Esophagus squamous epithelium (tissue), 4 donors: ENCODE measurements around the gene MYBPC3.
"Not testable (repeated sequence)": the region's sequence is repeated elsewhere in the genome, so short reads cannot be mapped to it uniquely, and the experiment has no call there.

Experiments used
- POLR2A ChIP-seq, 4 donors: fragments of 450-650 bp; IDR thresholded peaks; one replicate each; pipeline ENCODE4 v1.6.1; 2017; ENCODE audit warnings: antibody characterized with exemption in 4 of 4, mild to moderate bottlenecking in 4 of 4, moderate library complexity in 3 of 4
- TF ChIP-seq, protein P1 (sequence below), 6 experiments: fragments of 450-650 bp in 4 of 6; fragments of 200-600 bp in 2 of 6; sonication (generic) in 2 of 6; IDR thresholded peaks; one replicate each; pipeline ENCODE4 v1.5.1; 2016 to 2019; ENCODE audit warnings: antibody characterized with exemption in 6 of 6, mild to moderate bottlenecking in 4 of 6, moderate library complexity in 4 of 6

DNA sequence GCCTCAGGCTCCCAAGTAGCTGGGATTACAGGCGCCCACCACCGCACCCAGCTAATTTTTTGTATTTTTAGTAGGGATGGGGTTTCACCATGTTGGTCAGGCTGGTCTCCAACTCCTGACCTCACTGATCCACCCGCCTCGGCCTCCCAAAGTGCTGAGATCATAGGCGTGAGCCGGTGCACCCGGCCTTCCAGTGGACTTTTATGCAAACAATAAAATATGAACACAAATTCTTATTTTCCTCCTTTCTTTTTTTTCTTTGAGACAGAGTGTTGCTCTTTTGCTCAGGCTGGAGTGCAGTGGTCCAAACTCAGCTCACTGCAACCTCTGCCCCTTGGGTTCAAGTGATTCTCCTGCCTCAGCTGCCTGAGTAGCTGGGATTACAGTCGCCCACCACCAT lies 36.0 kb downstream of the MYBPC3 start:
- TF ChIP-seq POLR2A (IDR thresholded peaks at IDR 0.05), result not testable (repeated sequence)
- TF ChIP-seq, protein P1, sequence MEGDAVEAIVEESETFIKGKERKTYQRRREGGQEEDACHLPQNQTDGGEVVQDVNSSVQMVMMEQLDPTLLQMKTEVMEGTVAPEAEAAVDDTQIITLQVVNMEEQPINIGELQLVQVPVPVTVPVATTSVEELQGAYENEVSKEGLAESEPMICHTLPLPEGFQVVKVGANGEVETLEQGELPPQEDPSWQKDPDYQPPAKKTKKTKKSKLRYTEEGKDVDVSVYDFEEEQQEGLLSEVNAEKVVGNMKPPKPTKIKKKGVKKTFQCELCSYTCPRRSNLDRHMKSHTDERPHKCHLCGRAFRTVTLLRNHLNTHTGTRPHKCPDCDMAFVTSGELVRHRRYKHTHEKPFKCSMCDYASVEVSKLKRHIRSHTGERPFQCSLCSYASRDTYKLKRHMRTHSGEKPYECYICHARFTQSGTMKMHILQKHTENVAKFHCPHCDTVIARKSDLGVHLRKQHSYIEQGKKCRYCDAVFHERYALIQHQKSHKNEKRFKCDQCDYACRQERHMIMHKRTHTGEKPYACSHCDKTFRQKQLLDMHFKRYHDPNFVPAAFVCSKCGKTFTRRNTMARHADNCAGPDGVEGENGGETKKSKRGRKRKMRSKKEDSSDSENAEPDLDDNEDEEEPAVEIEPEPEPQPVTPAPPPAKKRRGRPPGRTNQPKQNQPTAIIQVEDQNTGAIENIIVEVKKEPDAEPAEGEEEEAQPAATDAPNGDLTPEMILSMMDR (IDR thresholded peaks at IDR 0.05), result not testable (repeated sequence)
